ENCODE results near the gene KLC1. TPM values are rescaled to one million over a fixed set of nuclear protein-coding genes. Genes with fewer than 3 reads are reported as not detected.

KLC1 gene
- total RNA-seq, 1 experiment from 2014 or later: 121 TPM

GRCh38 chr14:103703433-103704385 lies 74.7 kb downstream of the KLC1 start:
- TF ChIP-seq POLR2AphosphoS5 (IDR thresholded peaks at IDR 0.05; ENCODE audit: low read depth, low read length) (0 out of 2 replicates have a peak, but pooled peaks have one; percentile 17), ATF3 (IDR thresholded peaks at IDR 0.05) (no peak)
- intact Hi-C loops (cut with micrococcal nuclease): no loop called here
- Histone ChIP-seq H2AFZ (ENCODE audit: low read depth, low read length, poor library complexity, severe bottlenecking) (no peak overlapping the region), H3K9me3 (ENCODE audit: control insufficient read depth in 1 of 2, insufficient read depth in 1 of 2, low read depth in 1 of 2, low read length in 2 of 2) (no peaks in the 10 kb centered on the region), H3K4me3 (replicated peaks in 1 of 2; ENCODE audit: low read depth in 1 of 2, low read length in 2 of 2) (no peak overlapping the region), H4K20me1 (ENCODE audit: insufficient read depth) (peaks cover 3% of the 10 kb centered on the region; the same call in 1 of the 2 replicates), H3K79me2 (ENCODE audit: insufficient read depth, low read length) (no peaks in the 10 kb centered on the region; the same call in 1 of the 2 replicates), H3K9ac (ENCODE audit: low read length) (no peak overlapping the region), H3K36me3 (ENCODE audit: control insufficient read depth in 1 of 2, insufficient read depth in 2 of 2, low read length in 2 of 2) (peaks cover 10 to 42% of the 10 kb centered on the region in 2 experiments; a peak in 3 of 4 replicates), H3K27me3 (ENCODE audit: insufficient read depth, low read length) (no peaks in the 10 kb centered on the region), H3K4me1 (ENCODE audit: control insufficient read depth in 1 of 2, insufficient read depth in 2 of 2, low read length in 2 of 2) (no peaks in the 10 kb centered on the region), H3K9me2 (ENCODE audit: insufficient read depth) (no peaks in the 10 kb centered on the region), H3K4me2 (ENCODE audit: low read length) (no peak overlapping the region), H3K27ac (ENCODE audit: low read depth, low read length) (no peak overlapping the region)
- CTCF ChIA-PET: no interaction called here
- TSS peak; percentile 32 for BruUV-seq (replicated peaks)
- DNase-seq (ENCODE audit: low read depth, low spot score) (no peak), ATAC-seq (no peak)
- POLR2A ChIA-PET: no interaction called here
- RAD21 ChIA-PET (ENCODE audit: low non-redundant PET in 1 of 2, low total read pairs in 2 of 2, uncharacterized antibody in 2 of 2, unreplicated experiment in 2 of 2): no interaction called here

- H4K20me1 ChIP-seq (ENCODE audit: insufficient read depth): peaks cover 3% of the 10 kb centered on the region; the same call in 1 of the 2 replicates
- no peak overlapping the region for H3K27ac ChIP-seq (ENCODE audit: low read depth, low read length)
- BruUV-seq (replicated peaks): no TSS peak
- no peaks in the 10 kb centered on the region for H3K9me2 ChIP-seq (ENCODE audit: insufficient read depth)
- ChIA-PET POLR2A (interaction anchor here (0.8 kb wide), 1 partner anchor 11 kb away, joined by 3 read pairs; the partner anchor contains the start of genes XRCC3 and ZFYVE21), RAD21 (ENCODE audit: low non-redundant PET in 1 of 2, low total read pairs in 2 of 2, uncharacterized antibody in 2 of 2, unreplicated experiment in 2 of 2) (no interaction called here), CTCF (interaction anchor here (0.6 kb wide), 1 partner anchor 215 kb away, joined by 3 read pairs; no protein-coding TSS in a partner anchor)
- H3K4me3 ChIP-seq (replicated peaks in 1 of 2; ENCODE audit: low read depth in 1 of 2, low read length in 2 of 2): no peak overlapping the region
- H3K27me3 ChIP-seq (ENCODE audit: insufficient read depth, low read length): no peaks in the 10 kb centered on the region
- DNase-seq (ENCODE audit: low read depth, low spot score) (no peak), ATAC-seq (no peak)
- intact Hi-C loops (cut with micrococcal nuclease): no loop called here
- no peaks in the 10 kb centered on the region; the same call in 1 of the 2 replicates for H3K79me2 ChIP-seq (ENCODE audit: insufficient read depth, low read length)
- H3K9ac ChIP-seq (ENCODE audit: low read length): no peak overlapping the region
- no peak overlapping the region for H3K4me2 ChIP-seq (ENCODE audit: low read length)
- H2AFZ ChIP-seq (ENCODE audit: low read depth, low read length, poor library complexity, severe bottlenecking): no peak overlapping the region
- peaks cover 10 to 48% of the 10 kb centered on the region in 2 experiments; a peak in 3 of 4 replicates for H3K36me3 ChIP-seq (ENCODE audit: control insufficient read depth in 1 of 2, insufficient read depth in 2 of 2, low read length in 2 of 2)
- H3K4me1 ChIP-seq (ENCODE audit: control insufficient read depth in 1 of 2, insufficient read depth in 2 of 2, low read length in 2 of 2): no peaks in the 10 kb centered on the region
- H3K9me3 ChIP-seq (ENCODE audit: control insufficient read depth in 1 of 2, insufficient read depth in 1 of 2, low read depth in 1 of 2, low read length in 2 of 2): no peaks in the 10 kb centered on the region
- TF ChIP-seq ELF1 (IDR thresholded peaks at IDR 0.05; ENCODE audit: borderline replicate concordance, low read depth) (no peak), CBX3 (IDR thresholded peaks at IDR 0.05; ENCODE audit: low read depth) (no peak), ZNF274 (IDR thresholded peaks at IDR 0.05; ENCODE audit: low read depth, low read length) (no peak), FOSL1 (IDR thresholded peaks at IDR 0.05; ENCODE audit: low read depth) (no peak), ZFX (IDR thresholded peaks at IDR 0.05) (no peak), CTCF (IDR thresholded peaks at IDR 0.05 in 2 of 3, conservative IDR thresholded peaks at IDR 0.05 in 1 of 3; ENCODE audit: borderline replicate concordance in 1 of 3, insufficient read depth in 1 of 3, low read depth in 2 of 3, low read length in 2 of 3) (no peak), ZBTB33 (IDR thresholded peaks at IDR 0.05; ENCODE audit: extremely low read depth, insufficient replicate concordance, low read length) (no peak), EGR1 (IDR thresholded peaks at IDR 0.05; ENCODE audit: low read depth) (no peak), SRF (IDR thresholded peaks at IDR 0.05; ENCODE audit: low read depth) (no peak), MAX (IDR thresholded peaks at IDR 0.05) (no peak), EZH2 (IDR thresholded peaks at IDR 0.05) (no peak), ATF3 (IDR thresholded peaks at IDR 0.05) (no peak), POLR2AphosphoS5 (IDR thresholded peaks at IDR 0.05; ENCODE audit: low read depth, low read length) (no peak)
Observed at GRCh38 chr14:103704708-103705107, 75.7 kb downstream of the KLC1 start.

Data from HCT116 (cell line).